HepG2 (cell line): ENCODE measurements around the gene CMTM1. TPM values are rescaled to one million over a fixed set of nuclear protein-coding genes. Genes with fewer than 3 reads are reported as not detected.
A peak's percentile ranks its signal among the peaks of the same experiment; 100 is the strongest.

Experiments
- FOXK1 ChIP-seq: sonication (generic); formaldehyde crosslinking; IDR thresholded peaks from 2 replicates; pipeline ENCODE4 v1.4.0; 2020; ENCODE audit warnings: low read depth, missing genetic modification reagents, borderline replicate concordance
- HNRNPL ChIP-seq: fragments of 200-400 bp; formaldehyde crosslinking; IDR thresholded peaks from 2 replicates; pipeline ENCODE4 v1.6.1; 2017; ENCODE audit warnings: mild to moderate bottlenecking, low read depth, low read length
- MATR3 ChIP-seq: sonication (generic); formaldehyde crosslinking; IDR thresholded peaks from 2 replicates; pipeline ENCODE4 v1.4.0; 2020; ENCODE audit warnings: missing genetic modification reagents
- MIER3 ChIP-seq: IDR thresholded peaks from 2 replicates; pipeline ENCODE4 v1.6.1; 2016; ENCODE audit warnings: missing compliant biosample characterization, borderline replicate concordance
- MTF1 ChIP-seq: sonication (generic); formaldehyde crosslinking; IDR thresholded peaks from 2 replicates; pipeline ENCODE4 v1.5.0; 2020; ENCODE audit warnings: missing genetic modification reagents
- MYNN ChIP-seq: sonication (generic); formaldehyde crosslinking; IDR thresholded peaks from 2 replicates; pipeline ENCODE4 v1.4.0; 2020; ENCODE audit warnings: mild to moderate bottlenecking, low read depth, missing genetic modification reagents
- MYPOP ChIP-seq: sonication (generic); formaldehyde crosslinking; IDR thresholded peaks from 2 replicates; pipeline ENCODE4 v1.8.1; 2023; ENCODE audit warnings: mild to moderate bottlenecking, moderate library complexity, missing genetic modification reagents
- NFKBIZ ChIP-seq: IDR thresholded peaks from 2 replicates; pipeline ENCODE4 v1.6.1; 2018; ENCODE audit warnings: missing genetic modification reagents, missing compliant biosample characterization
- NRL ChIP-seq: sonication (generic); formaldehyde crosslinking; IDR thresholded peaks from 2 replicates; pipeline ENCODE4 v1.5.0; 2020; ENCODE audit warnings: missing genetic modification reagents, mild to moderate bottlenecking, moderate library complexity, borderline replicate concordance
- POGZ ChIP-seq: sonication (generic); formaldehyde crosslinking; IDR thresholded peaks from 2 replicates; pipeline ENCODE4 v1.4.0; 2020; ENCODE audit warnings: mild to moderate bottlenecking, missing genetic modification reagents
- SALL1 ChIP-seq: sonication (generic); formaldehyde crosslinking; IDR thresholded peaks from 2 replicates; pipeline ENCODE4 v1.8.0; 2022; ENCODE audit warnings: mild to moderate bottlenecking, missing genetic modification reagents
- SNRNP70 ChIP-seq: fragments of 200-400 bp; formaldehyde crosslinking; IDR thresholded peaks from 2 replicates; pipeline ENCODE4 v1.6.1; 2017; ENCODE audit warnings: mild to moderate bottlenecking, low read depth, low read length, moderate library complexity
- TBX3 ChIP-seq: fragments of 450-650 bp; IDR thresholded peaks from 2 replicates; pipeline ENCODE4 v1.6.1; 2017; ENCODE audit warnings: antibody characterized with exemption, mild to moderate bottlenecking, inconsistent platforms, borderline replicate concordance
- YEATS2 ChIP-seq: sonication (generic); formaldehyde crosslinking; IDR thresholded peaks from 2 replicates; pipeline ENCODE4 v1.4.0; 2020; ENCODE audit warnings: missing genetic modification reagents, borderline replicate concordance
- ZNF142 ChIP-seq: sonication (generic); formaldehyde crosslinking; IDR thresholded peaks from 2 replicates; pipeline ENCODE4 v1.4.0; 2020; ENCODE audit warnings: missing genetic modification reagents
- ZNF276 ChIP-seq: sonication (generic); formaldehyde crosslinking; IDR thresholded peaks from 2 replicates; pipeline ENCODE4 v1.4.0; 2020; ENCODE audit warnings: mild to moderate bottlenecking, low read depth, missing genetic modification reagents
- ZNF326 ChIP-seq: sonication (generic); formaldehyde crosslinking; IDR thresholded peaks from 2 replicates; pipeline ENCODE4 v1.4.0; 2020; ENCODE audit warnings: missing genetic modification reagents, borderline replicate concordance
- ZNF556 ChIP-seq: sonication (generic); formaldehyde crosslinking; IDR thresholded peaks from 2 replicates; pipeline ENCODE4 v1.4.0; 2020; ENCODE audit warnings: mild to moderate bottlenecking, missing genetic modification reagents, borderline replicate concordance
- ZNF619 ChIP-seq: sonication (generic); formaldehyde crosslinking; IDR thresholded peaks from 2 replicates; pipeline ENCODE4 v1.4.0; 2020; ENCODE audit warnings: mild to moderate bottlenecking, missing genetic modification reagents
- ZNF629 ChIP-seq: sonication (generic); formaldehyde crosslinking; conservative IDR thresholded peaks from 2 replicates; pipeline ENCODE4 v1.5.0; 2020; ENCODE audit warnings: missing genetic modification reagents
- ZSCAN9 ChIP-seq: IDR thresholded peaks from 2 replicates; pipeline ENCODE4 v1.6.1; 2016; ENCODE audit warnings: borderline replicate concordance
- polyA plus RNA-seq, 8 experiments: library from polyadenylated mRNA; depleted of rRNA in 3 of 8; stranded (reverse) in 7 of 8; unstranded in 1 of 8; fragments of >200 nt; fragmentation: Illumina TruSeq in 4 of 8; extraction: Trizol in 4 of 8; gene quantifications; 2 replicates each; pipeline versions ENCODE4 v1.2.1 to v1.2.3, GENCODE V29; 2011 to 2016; ENCODE audit warnings: low read depth in 4 of 8, missing spikeins in 1 of 8, mixed read lengths in 1 of 8; ENCODE audit not compliant: insufficient read depth in 1 of 8
- total RNA-seq, 5 experiments: library from RNA; depleted of rRNA; stranded (reverse); fragments of >200 nt; fragmentation: Illumina TruSeq; extraction: Trizol; gene quantifications; 2 replicates each; pipeline ENCODE4 v1.2.3, GENCODE V29; 2016; ENCODE audit warnings: low read depth in 1 of 5

The CMTM1 gene
- total and polyA plus RNA-seq, 2 of the 13 experiments (the other 11 are each of a cell fraction or from before 2014, with no cell fraction given) = 1.7 to 2.9 TPM

GRCh38 chr16:66608241-66609138 lies 42.3 kb downstream of the CMTM1 start (continued):
- peak; percentile 65; the same call in 1 of the 2 replicates for TF ChIP-seq MYPOP
- peak; percentile 91 for TF ChIP-seq ZNF556 (CRISPR knock-in tag)
- peak; percentile 67; the same call in 1 of the 2 replicates for TF ChIP-seq MIER3
- TF ChIP-seq ZNF276 (CRISPR knock-in tag) = peak; percentile 79; the same call in 1 of the 2 replicates
- TF ChIP-seq NFKBIZ (CRISPR knock-in tag) = peak; percentile 51; the same call in 1 of the 2 replicates
- peak; percentile 71; the same call in 1 of the 2 replicates for TF ChIP-seq FOXK1 (CRISPR knock-in tag)
- TF ChIP-seq SALL1 (CRISPR knock-in tag) = peak; percentile 91
- TF ChIP-seq YEATS2 (CRISPR knock-in tag) = peak; percentile 81; the same call in 1 of the 2 replicates
- TF ChIP-seq ZNF629 (CRISPR knock-in tag) = peak; percentile 55
- TF ChIP-seq TBX3 = no peak
- no peak for TF ChIP-seq SNRNP70
- TF ChIP-seq MATR3 (CRISPR knock-in tag) = no peak
- TF ChIP-seq NRL (CRISPR knock-in tag) = peak; percentile 90; the same call in 1 of the 2 replicates
- TF ChIP-seq ZNF142 (CRISPR knock-in tag) = no peak
- no peak for TF ChIP-seq POGZ (CRISPR knock-in tag)
- TF ChIP-seq ZNF326 (CRISPR knock-in tag) = no peak
- peak; percentile 87; the same call in 1 of the 2 replicates for TF ChIP-seq ZSCAN9 (CRISPR knock-in tag)
- no peak for TF ChIP-seq HNRNPL
- peak; percentile 96 for TF ChIP-seq ZNF619 (CRISPR knock-in tag)
- TF ChIP-seq MYNN = no peak
- no peak for TF ChIP-seq MTF1 (CRISPR knock-in tag)
